Activated CD4-positive, alpha-beta T cell treated with anti-CD3 and anti-CD28 coated beads for 36 hours (primary cell): ENCODE results near the gene GHRH. TPM values are rescaled to one million over a fixed set of nuclear protein-coding genes. Genes with fewer than 3 reads are reported as not detected.

Source experiments
- ATAC-seq: fragments of 200-7000 bp; cut with Tn5 transposase; one replicate; pipeline ENCODE4 v1.10.0; 2021; ENCODE audit warnings: mild to moderate bottlenecking, moderate library complexity
- CTCF ChIA-PET: fragments of 350-600 bp; sonication (Branson Sonifier 250); formaldehyde crosslinking; loops from one replicate; lab custom pipeline; 2021; ENCODE audit warnings: antibody characterized with exemption; lab: Charles Lee
- POLR2A ChIA-PET: fragments of 350-600 bp; sonication (Branson Sonifier 250); formaldehyde crosslinking; loops from one replicate; lab custom pipeline; 2021; ENCODE audit warnings: antibody characterized with exemption, inconsistent platforms; lab: Charles Lee
- DNase-seq: peaks from one replicate; pipeline ENCODE4 v3.0.0-alpha.2; 2020
- H3K27ac Mint-ChIP-seq: one replicate; pipeline ENCODE4 v1.8.0; 2021; ENCODE audit warnings: mixed read lengths
- H3K27me3 Mint-ChIP-seq: one replicate; pipeline ENCODE4 v1.8.0; 2021; ENCODE audit warnings: mixed read lengths
- H3K36me3 Mint-ChIP-seq: one replicate; pipeline ENCODE4 v1.8.0; 2021; ENCODE audit warnings: low read depth, mixed read lengths
- H3K4me1 Mint-ChIP-seq: one replicate; pipeline ENCODE4 v1.8.0; 2021; ENCODE audit warnings: mixed read lengths
- H3K4me3 Mint-ChIP-seq: one replicate; pipeline ENCODE4 v1.8.0; 2021; ENCODE audit warnings: mild to moderate bottlenecking, moderate library complexity, mixed read lengths
- H3K9me3 Mint-ChIP-seq: one replicate; pipeline ENCODE4 v1.8.0; 2021; ENCODE audit warnings: low read depth, mixed read lengths
- intact Hi-C, 2 experiments: fragments of 100-400 bp; cut with DNase I in 1 of 2; cut with micrococcal nuclease in 1 of 2; formaldehyde crosslinking; loops; one replicate each; pipeline versions ENCODE4 v1.14.2 to v1.15.1; 2022 to 2024; cut with DNase I, micrococcal nuclease
- total RNA-seq, 2 experiments: library from RNA; stranded (reverse); gene quantifications; one replicate each; pipeline ENCODE4 v1.2.3, GENCODE V29; 2021

GHRH gene
- total RNA-seq, 2 experiments from 2014 or later, result not detected

- Mint-ChIP-seq H3K9me3 (no peaks in the 10 kb centered on the region), H3K36me3 (peaks cover 21% of the 10 kb centered on the region), H3K4me1 (no peaks in the 10 kb centered on the region), H3K4me3 (no peak overlapping the region), H3K27ac (no peak overlapping the region), H3K27me3 (no peaks in the 10 kb centered on the region)
- no peak for ATAC-seq
- CTCF ChIA-PET, result no interaction called here
- intact Hi-C loops, result no loop called here
- no peak for DNase-seq
- POLR2A ChIA-PET, result interaction anchor here (0.7 kb wide), 1 partner anchor 68 kb away, joined by 3 read pairs; no protein-coding TSS in a partner anchor
These were observed 16.1 kb downstream of the GHRH start for GRCh38 chr20:37245216-37246150.

GRCh38 chr20:37244572-37244957 is 17.0 kb downstream of the GHRH start:
- Mint-ChIP-seq H3K4me3 (no peak overlapping the region), H3K27ac (no peak overlapping the region), H3K9me3 (no peaks in the 10 kb centered on the region), H3K4me1 (no peaks in the 10 kb centered on the region), H3K36me3 (peaks cover 21% of the 10 kb centered on the region), H3K27me3 (no peaks in the 10 kb centered on the region)
- no peak for DNase-seq
- intact Hi-C loops, result no loop called here
- ChIA-PET CTCF (interaction anchor here (0.7 kb wide), 1 partner anchor 1009 kb away, joined by 4 read pairs; no protein-coding TSS in a partner anchor), POLR2A (no interaction called here)
- no peak for ATAC-seq

- Mint-ChIP-seq H3K27ac (no peak overlapping the region), H3K9me3 (no peaks in the 10 kb centered on the region), H3K36me3 (peaks cover 23% of the 10 kb centered on the region), H3K27me3 (no peaks in the 10 kb centered on the region), H3K4me3 (no peak overlapping the region), H3K4me1 (no peaks in the 10 kb centered on the region)
- no peak for DNase-seq
- CTCF ChIA-PET, result interaction anchor here (0.6 to 0.7 kb wide), 3 partner anchors 11 to 1009 kb away, joined by 3 to 4 read pairs (median 4); no protein-coding TSS in a partner anchor
- ATAC-seq, result no peak
- intact Hi-C loops, result no loop called here
- POLR2A ChIA-PET, result no interaction called here
These were observed 17.6 kb downstream of the GHRH start for GRCh38 chr20:37243937-37244571.

GRCh38 chr20:37243076-37243936 is 18.3 kb downstream of the GHRH start:
- intact Hi-C loops, result no loop called here
- H3K36me3 Mint-ChIP-seq, result peaks cover 30% of the 10 kb centered on the region
- H3K9me3 Mint-ChIP-seq, result no peaks in the 10 kb centered on the region
- DNase-seq (no peak), ATAC-seq (no peak)
- POLR2A ChIA-PET, result no interaction called here
- no peak overlapping the region for H3K4me3 Mint-ChIP-seq
- H3K27ac Mint-ChIP-seq, result no peak overlapping the region
- H3K27me3 Mint-ChIP-seq, result no peaks in the 10 kb centered on the region
- no peaks in the 10 kb centered on the region for H3K4me1 Mint-ChIP-seq
- CTCF ChIA-PET, result interaction anchor here (0.6 to 0.7 kb wide), 4 partner anchors 12 to 50 kb away, joined by 3 to 4 read pairs (median 3); no protein-coding TSS in a partner anchor

GRCh38 chr20:37242503-37242902 is 19.1 kb downstream of the GHRH start:
- ATAC-seq (no peak), DNase-seq (no peak)
- no peaks in the 10 kb centered on the region for H3K9me3 Mint-ChIP-seq
- POLR2A ChIA-PET, result no interaction called here
- H3K27ac Mint-ChIP-seq, result no peak overlapping the region
- CTCF ChIA-PET, result interaction anchor here (0.6 to 0.7 kb wide), 2 partner anchors 22 to 50 kb away, joined by 3 read pairs; no protein-coding TSS in a partner anchor
- H3K4me3 Mint-ChIP-seq, result no peak overlapping the region
- intact Hi-C loops, result no loop called here
- no peaks in the 10 kb centered on the region for H3K4me1 Mint-ChIP-seq
- H3K36me3 Mint-ChIP-seq, result peaks cover 31% of the 10 kb centered on the region
- no peaks in the 10 kb centered on the region for H3K27me3 Mint-ChIP-seq

GRCh38 chr20:37240337-37241067 is 21.1 kb downstream of the GHRH start:
- peaks cover 48% of the 10 kb centered on the region for H3K36me3 Mint-ChIP-seq
- DNase-seq (no peak), ATAC-seq (no peak)
- H3K4me3 Mint-ChIP-seq, result no peak overlapping the region
- H3K9me3 Mint-ChIP-seq, result no peaks in the 10 kb centered on the region
- POLR2A ChIA-PET, result interaction anchor here (0.6 kb wide), 1 partner anchor 10 kb away, joined by 9 read pairs; no protein-coding TSS in a partner anchor
- CTCF ChIA-PET, result interaction anchor here (0.7 to 1.6 kb wide), 4 partner anchors 17 to 288 kb away, joined by 3 to 6 read pairs (median 4); no protein-coding TSS in a partner anchor
- intact Hi-C loops, result no loop called here
- no peaks in the 10 kb centered on the region for H3K27me3 Mint-ChIP-seq
- H3K4me1 Mint-ChIP-seq, result no peaks in the 10 kb centered on the region
- H3K27ac Mint-ChIP-seq, result no peak overlapping the region

- H3K27me3 Mint-ChIP-seq, result no peaks in the 10 kb centered on the region
- no peaks in the 10 kb centered on the region for H3K4me1 Mint-ChIP-seq
- H3K27ac Mint-ChIP-seq, result no peak overlapping the region
- POLR2A ChIA-PET, result no interaction called here
- CTCF ChIA-PET, result no interaction called here
- no peak overlapping the region for H3K4me3 Mint-ChIP-seq
- peaks cover 54% of the 10 kb centered on the region for H3K36me3 Mint-ChIP-seq
- DNase-seq (no peak), ATAC-seq (no peak)
- intact Hi-C loops, result no loop called here
- no peaks in the 10 kb centered on the region for H3K9me3 Mint-ChIP-seq
These were observed 22.6 kb downstream of the GHRH start for GRCh38 chr20:37238935-37239451.

- Mint-ChIP-seq H3K4me3 (no peak overlapping the region), H3K9me3 (no peaks in the 10 kb centered on the region), H3K36me3 (peaks cover 57% of the 10 kb centered on the region), H3K27me3 (no peaks in the 10 kb centered on the region), H3K4me1 (no peaks in the 10 kb centered on the region), H3K27ac (no peak overlapping the region)
- ATAC-seq (no peak), DNase-seq (no peak)
- POLR2A ChIA-PET, result no interaction called here
- intact Hi-C loops, result no loop called here
- CTCF ChIA-PET, result interaction anchor here (0.5 kb wide), 1 partner anchor 31 kb away, joined by 5 read pairs; no protein-coding TSS in a partner anchor
These were observed 23.2 kb downstream of the GHRH start for GRCh38 chr20:37238426-37238825.

- intact Hi-C loops, result no loop called here
- H3K27ac Mint-ChIP-seq, result no peak overlapping the region
- H3K4me3 Mint-ChIP-seq, result no peak overlapping the region
- POLR2A ChIA-PET, result no interaction called here
- CTCF ChIA-PET, result no interaction called here
- peaks cover 53% of the 10 kb centered on the region for H3K36me3 Mint-ChIP-seq
- DNase-seq, result no peak
- H3K27me3 Mint-ChIP-seq, result no peaks in the 10 kb centered on the region
- ATAC-seq, result no peak
- H3K9me3 Mint-ChIP-seq, result no peaks in the 10 kb centered on the region
- H3K4me1 Mint-ChIP-seq, result no peaks in the 10 kb centered on the region
These were observed 24.0 kb downstream of the GHRH start for GRCh38 chr20:37237656-37238055.

GRCh38 chr20:37236462-37236861 is 25.2 kb downstream of the GHRH start:
- CTCF ChIA-PET, result no interaction called here

More at GRCh38 chr20:37236462-37236861, 25.2 kb downstream of the GHRH start:
- Mint-ChIP-seq H3K9me3 (no peaks in the 10 kb centered on the region), H3K27ac (no peak overlapping the region), H3K27me3 (no peaks in the 10 kb centered on the region), H3K4me3 (no peak overlapping the region), H3K4me1 (no peaks in the 10 kb centered on the region), H3K36me3 (peaks cover 55% of the 10 kb centered on the region)
- POLR2A ChIA-PET, result no interaction called here
- intact Hi-C loops, result no loop called here
- ATAC-seq (no peak), DNase-seq (no peak)
